ENCODE measurements around the gene SLCO3A1. TPM values are rescaled to one million over a fixed set of nuclear protein-coding genes. Genes with fewer than 3 reads are reported as not detected.

The SLCO3A1 gene
- total RNA-seq, 3 donors from 2014 or later: 8.5 to 14.1 (median 13.6) TPM

DNA sequence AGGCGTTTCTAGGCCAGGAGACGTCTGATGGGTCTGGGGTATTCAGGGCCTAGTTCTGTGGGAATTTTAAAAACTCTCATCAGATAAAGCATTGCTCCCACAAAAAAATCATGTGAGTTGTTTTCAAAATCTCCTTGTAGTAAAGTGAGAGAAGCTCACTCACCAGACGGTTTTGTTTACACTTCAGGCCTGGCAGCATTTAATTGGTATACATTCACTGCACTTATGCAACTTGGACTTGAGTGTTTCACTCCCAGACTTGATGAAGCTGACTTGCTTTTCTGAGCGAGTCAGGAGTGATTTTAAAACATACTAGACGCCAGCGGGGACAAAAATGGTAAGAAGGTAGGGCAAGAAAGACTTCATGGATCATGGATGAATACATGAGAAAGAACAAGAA, 75.2 kb downstream of the SLCO3A1 start:
- TF ChIP-seq, protein P1, sequence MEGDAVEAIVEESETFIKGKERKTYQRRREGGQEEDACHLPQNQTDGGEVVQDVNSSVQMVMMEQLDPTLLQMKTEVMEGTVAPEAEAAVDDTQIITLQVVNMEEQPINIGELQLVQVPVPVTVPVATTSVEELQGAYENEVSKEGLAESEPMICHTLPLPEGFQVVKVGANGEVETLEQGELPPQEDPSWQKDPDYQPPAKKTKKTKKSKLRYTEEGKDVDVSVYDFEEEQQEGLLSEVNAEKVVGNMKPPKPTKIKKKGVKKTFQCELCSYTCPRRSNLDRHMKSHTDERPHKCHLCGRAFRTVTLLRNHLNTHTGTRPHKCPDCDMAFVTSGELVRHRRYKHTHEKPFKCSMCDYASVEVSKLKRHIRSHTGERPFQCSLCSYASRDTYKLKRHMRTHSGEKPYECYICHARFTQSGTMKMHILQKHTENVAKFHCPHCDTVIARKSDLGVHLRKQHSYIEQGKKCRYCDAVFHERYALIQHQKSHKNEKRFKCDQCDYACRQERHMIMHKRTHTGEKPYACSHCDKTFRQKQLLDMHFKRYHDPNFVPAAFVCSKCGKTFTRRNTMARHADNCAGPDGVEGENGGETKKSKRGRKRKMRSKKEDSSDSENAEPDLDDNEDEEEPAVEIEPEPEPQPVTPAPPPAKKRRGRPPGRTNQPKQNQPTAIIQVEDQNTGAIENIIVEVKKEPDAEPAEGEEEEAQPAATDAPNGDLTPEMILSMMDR (IDR thresholded peaks at IDR 0.05): no peak
- TF ChIP-seq POLR2A (IDR thresholded peaks at IDR 0.05) (no peak), POLR2AphosphoS5 (IDR thresholded peaks at IDR 0.05) (no peak)
- no peak overlapping the region for H3K4me3 ChIP-seq
- intact Hi-C loops (cut with DNase I; ENCODE audit: low total_unique reads): no loop called here
- peaks cover 0 to 4% of the 10 kb centered on the region in 2 donors for H3K4me1 ChIP-seq
- no peaks in the 10 kb centered on the region for H3K27me3 ChIP-seq
- DNase-seq (ENCODE audit: low spot score in 2 of 2): no peak
- no peaks in the 10 kb centered on the region for H3K9me3 ChIP-seq
- H3K27ac ChIP-seq: peak overlapping the region in 1 of 2 donors; percentile 67
- H3K36me3 ChIP-seq: no peaks in the 10 kb centered on the region

DNA sequence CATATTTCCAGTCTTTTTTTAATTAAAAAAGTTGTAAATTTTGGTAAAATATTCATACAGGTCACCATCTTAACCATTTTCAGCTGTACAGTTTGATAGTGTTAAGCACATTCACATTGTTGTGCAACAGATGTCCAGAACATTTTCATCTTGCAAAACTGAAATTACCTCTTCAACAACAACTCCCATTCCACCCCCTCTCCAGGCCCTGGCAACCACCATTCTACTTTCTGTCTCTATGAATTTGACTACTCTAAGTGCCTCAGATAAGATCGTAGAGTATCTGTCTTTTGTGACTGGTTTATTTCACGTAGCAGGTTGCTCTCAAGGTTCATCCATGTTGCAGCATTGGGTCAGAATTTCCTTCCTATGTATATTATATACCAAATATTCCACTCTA, 76.0 kb downstream of the SLCO3A1 start:
- no peaks in the 10 kb centered on the region for H3K36me3 ChIP-seq
- peak overlapping the region in 1 of 2 donors; percentile 67 for H3K27ac ChIP-seq
- H3K4me3 ChIP-seq: no peak overlapping the region
- no peaks in the 10 kb centered on the region for H3K9me3 ChIP-seq
- intact Hi-C loops (cut with DNase I; ENCODE audit: low total_unique reads): no loop called here
- no peaks in the 10 kb centered on the region for H3K27me3 ChIP-seq
- TF ChIP-seq, protein P1 (IDR thresholded peaks at IDR 0.05): no peak
- TF ChIP-seq POLR2A (IDR thresholded peaks at IDR 0.05) (no peak), POLR2AphosphoS5 (IDR thresholded peaks at IDR 0.05) (no peak)
- peaks cover 0 to 4% of the 10 kb centered on the region in 2 donors for H3K4me1 ChIP-seq
- DNase-seq (ENCODE audit: low spot score in 2 of 2): no peak

DNA sequence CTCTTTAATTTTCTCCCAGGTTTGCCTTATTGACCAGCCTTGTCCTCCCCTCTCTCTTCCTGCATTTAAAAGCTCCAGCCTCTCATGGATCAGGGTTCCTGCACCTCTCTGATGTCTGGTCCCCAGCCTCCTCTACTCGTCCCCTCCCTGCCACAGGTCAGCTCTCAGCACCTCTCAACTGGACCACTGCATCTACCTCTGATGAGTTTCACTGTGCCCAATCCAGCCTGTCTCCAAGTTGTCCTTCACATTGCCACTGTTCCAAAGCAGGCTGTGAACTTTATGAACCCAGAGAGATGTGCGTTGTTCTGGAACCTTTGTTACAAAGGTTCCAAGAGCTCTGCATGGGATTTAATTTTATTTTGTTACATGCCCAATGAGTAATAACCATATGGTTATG, 76.6 kb downstream of the SLCO3A1 start:
- Histone ChIP-seq H3K9me3 (no peaks in the 10 kb centered on the region), H3K27me3 (no peaks in the 10 kb centered on the region), H3K4me3 (no peak overlapping the region), H3K36me3 (no peaks in the 10 kb centered on the region), H3K4me1 (peaks cover 0 to 4% of the 10 kb centered on the region in 2 donors), H3K27ac (peak overlapping the region in 1 of 2 donors; percentile 41)
- no peak for DNase-seq (ENCODE audit: low spot score in 2 of 2)
- intact Hi-C loops (cut with DNase I; ENCODE audit: low total_unique reads): loop anchor here (2.0 kb wide), 1 partner anchor 25 kb away; no protein-coding TSS in a partner anchor
- TF ChIP-seq POLR2A (IDR thresholded peaks at IDR 0.05): no peak
- TF ChIP-seq POLR2AphosphoS5 (IDR thresholded peaks at IDR 0.05): no peak
- TF ChIP-seq, protein P1 (IDR thresholded peaks at IDR 0.05): no peak

DNA sequence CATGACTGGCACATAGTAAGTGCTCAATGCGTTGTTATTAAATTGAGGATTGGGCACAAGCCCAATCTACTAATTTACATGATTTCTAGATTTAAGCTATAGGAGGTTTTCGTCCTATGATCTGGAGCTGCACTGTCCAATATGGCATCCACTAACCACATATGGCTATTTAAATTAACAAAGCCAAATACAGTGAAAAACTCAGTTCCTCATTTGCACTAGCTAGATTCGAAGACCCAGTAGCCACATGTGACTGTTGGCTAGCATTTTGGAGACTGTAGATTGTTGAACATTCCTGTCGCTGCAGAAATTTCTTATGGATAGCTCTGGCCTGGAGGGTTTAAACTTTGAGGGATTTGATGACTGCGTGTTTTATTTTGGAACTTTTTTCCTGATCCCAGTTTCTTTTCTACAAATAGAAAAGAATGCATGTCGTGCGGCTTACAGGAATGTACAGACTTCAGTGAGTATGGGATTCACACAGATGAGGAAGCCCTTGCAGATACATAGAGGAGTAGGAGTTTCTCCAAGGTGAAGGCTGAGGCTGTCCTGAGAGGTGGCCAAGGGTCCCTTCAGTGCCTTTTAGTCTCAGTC, 82.8 kb downstream of the SLCO3A1 start:
- Histone ChIP-seq H3K27ac (peak overlapping the region in 1 of 2 donors; percentile 3), H3K27me3 (no peaks in the 10 kb centered on the region), H3K9me3 (no peaks in the 10 kb centered on the region), H3K4me1 (peaks cover 0 to 9% of the 10 kb centered on the region in 2 donors), H3K36me3 (no peaks in the 10 kb centered on the region), H3K4me3 (no peak overlapping the region)
- DNase-seq (ENCODE audit: low spot score in 2 of 2): no peak
- TF ChIP-seq POLR2AphosphoS5 (IDR thresholded peaks at IDR 0.05) (no peak), POLR2A (IDR thresholded peaks at IDR 0.05) (no peak)
- TF ChIP-seq, protein P1 (IDR thresholded peaks at IDR 0.05): no peak
- intact Hi-C loops (cut with DNase I; ENCODE audit: low total_unique reads): no loop called here

DNA sequence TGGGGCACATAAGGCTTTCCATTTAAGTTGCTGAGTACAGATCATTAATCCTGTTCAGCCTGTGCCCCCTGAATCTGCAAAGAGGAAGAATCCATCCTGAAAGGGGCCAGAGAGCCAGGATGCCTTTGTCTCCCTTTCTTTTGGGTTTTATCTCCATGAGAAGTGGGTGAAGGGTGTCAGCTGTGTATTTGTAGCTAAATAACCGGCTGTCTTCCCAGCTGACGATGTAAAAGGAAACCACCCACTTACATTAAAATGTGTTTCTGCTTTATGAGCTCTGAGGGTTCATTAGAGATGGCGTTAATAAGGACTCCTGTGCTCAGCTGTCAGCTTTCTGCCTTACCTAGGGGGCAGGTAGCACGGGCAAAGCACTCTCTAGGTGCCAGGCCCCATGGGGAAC, 83.4 kb downstream of the SLCO3A1 start:
- no peak for DNase-seq (ENCODE audit: low spot score in 2 of 2)
- Histone ChIP-seq H3K27ac (peak overlapping the region in 1 of 2 donors; percentile 3), H3K9me3 (no peaks in the 10 kb centered on the region), H3K4me1 (peaks cover 0 to 9% of the 10 kb centered on the region in 2 donors), H3K27me3 (no peaks in the 10 kb centered on the region), H3K4me3 (no peak overlapping the region), H3K36me3 (no peaks in the 10 kb centered on the region)
- TF ChIP-seq, protein P1 (IDR thresholded peaks at IDR 0.05): no peak
- TF ChIP-seq POLR2AphosphoS5 (IDR thresholded peaks at IDR 0.05) (no peak), POLR2A (IDR thresholded peaks at IDR 0.05) (no peak)
- intact Hi-C loops (cut with DNase I; ENCODE audit: low total_unique reads): no loop called here
